H1 (cell line): Measurements from ENCODE around the gene FAM181B. TPM values are rescaled to one million over a fixed set of nuclear protein-coding genes. Genes with fewer than 3 reads are reported as not detected.

ENCODE experiments used
- CTCF ChIA-PET: fragments of 300-600 bp; sonication (Branson Sonifier 250); formaldehyde crosslinking; loops from one replicate; lab custom pipeline; 2021; ENCODE audit not compliant: partially characterized antibody; lab: Charles Lee
- POLR2A ChIA-PET: fragments of 300-600 bp; sonication (Branson Sonifier 250); formaldehyde crosslinking; loops from one replicate; lab custom pipeline; 2021; ENCODE audit warnings: inconsistent platforms; ENCODE audit not compliant: partially characterized antibody; lab: Charles Lee
- DNase-seq, 2 experiments: peaks; one replicate each; pipeline versions ENCODE4 v3.0.0 to v3.0.0-alpha.2; 2010 to 2022; ENCODE audit warnings: low spot score in 2 of 2, low read depth in 1 of 2, mixed read lengths in 1 of 2
- FAIRE-seq: peaks from 2 replicates; lab custom pipeline; 2011; peaks lifted over from hg19 to GRCh38; lab: Jason Lieb, UNC
- H2AFZ ChIP-seq: 2 replicates; pipeline ENCODE4 v1.8.1; 2012; ENCODE audit warnings: low read length, inconsistent platforms
- H2AK5ac ChIP-seq: 2 replicates; pipeline ENCODE4 v1.6.1; 2013; ENCODE audit warnings: low read depth, low read length
- H2BK120ac ChIP-seq: replicated peaks from 2 replicates; pipeline ENCODE3; 2013; ENCODE audit warnings: low read depth, low read length, inconsistent platforms
- H2BK12ac ChIP-seq: 2 replicates; pipeline ENCODE4 v1.6.1; 2013; ENCODE audit warnings: low read depth, low read length
- H2BK15ac ChIP-seq: 2 replicates; pipeline ENCODE4 v1.6.1; 2013; ENCODE audit warnings: low read length
- H2BK20ac ChIP-seq: 2 replicates; pipeline ENCODE4 v1.6.1; 2013; ENCODE audit warnings: low read length
- H2BK5ac ChIP-seq: 2 replicates; pipeline ENCODE4 v1.6.1; 2013; ENCODE audit warnings: low read depth, low read length
- H3K14ac ChIP-seq: 2 replicates; pipeline ENCODE4 v1.6.1; 2013; ENCODE audit warnings: inconsistent platforms; ENCODE audit not compliant: insufficient read length
- H3K18ac ChIP-seq: 2 replicates; pipeline ENCODE4 v1.6.1; 2013; ENCODE audit warnings: low read length; ENCODE audit errors: extremely low read depth
- H3K23ac ChIP-seq: 2 replicates; pipeline ENCODE4 v1.6.1; 2013; ENCODE audit warnings: inconsistent platforms; ENCODE audit not compliant: insufficient read length
- H3K23me2 ChIP-seq: 2 replicates; pipeline ENCODE4 v1.6.1; 2013; ENCODE audit warnings: low read depth, low read length
- H3K27ac ChIP-seq: 2 replicates; pipeline ENCODE4 v1.6.1; 2011; ENCODE audit warnings: low read depth, low read length, inconsistent platforms
- H3K27me3 ChIP-seq, 4 experiments: replicated peaks in 1 of 4; 1 replicate in 1 of 4; 2 replicates in 3 of 4; pipeline versions ENCODE4 v1.6.1 to v1.8.1; 2011 to 2013; ENCODE audit warnings: low read length in 3 of 4, mild to moderate bottlenecking in 3 of 4, inconsistent platforms in 2 of 4, mixed read lengths in 2 of 4, moderate library complexity in 1 of 4; ENCODE audit not compliant: control insufficient read depth in 3 of 4, insufficient read depth in 3 of 4; ENCODE audit errors: extremely low read depth in 1 of 4
- H3K36me3 ChIP-seq, 4 experiments: 2 replicates each; pipeline versions ENCODE4 v1.6.1 to v1.8.1; 2011 to 2013; ENCODE audit warnings: mild to moderate bottlenecking in 4 of 4, low read length in 3 of 4, moderate library complexity in 2 of 4, control low read depth in 1 of 4, inconsistent platforms in 1 of 4; ENCODE audit not compliant: insufficient read depth in 4 of 4, control insufficient read depth in 2 of 4
- H3K4ac ChIP-seq: replicated peaks from 2 replicates; pipeline ENCODE3; 2013; ENCODE audit warnings: low read length, low read depth, mixed read lengths, inconsistent platforms; ENCODE audit not compliant: insufficient read length
- H3K4me1 ChIP-seq, 4 experiments: replicated peaks in 1 of 4; 1 replicate in 1 of 4; 2 replicates in 3 of 4; pipeline versions ENCODE4 v1.6.1 to v1.8.1; 2011 to 2013; ENCODE audit warnings: low read length in 3 of 4, inconsistent platforms in 2 of 4, mixed read lengths in 1 of 4; ENCODE audit not compliant: insufficient read depth in 4 of 4, control insufficient read depth in 3 of 4
- H3K4me2 ChIP-seq, 2 experiments: 2 replicates each; pipeline versions ENCODE4 v1.6.1 to v1.8.1; 2011 to 2013; ENCODE audit warnings: low read depth in 2 of 2, low read length in 2 of 2, control low read depth in 1 of 2, inconsistent platforms in 1 of 2, mild to moderate bottlenecking in 1 of 2; ENCODE audit not compliant: insufficient read depth in 1 of 2
- H3K4me3 ChIP-seq, 4 experiments: fragments of 200-600, 300-600 bp in 1 of 4; sonication (generic), shearing (Covaris generic), sonication (Bioruptor Twin) in 1 of 4; 2 replicates each; pipeline versions ENCODE4 v1.5.1 to v1.8.1; 2011 to 2016; ENCODE audit warnings: low read length in 4 of 4, low read depth in 3 of 4, control low read depth in 2 of 4, inconsistent platforms in 2 of 4, mild to moderate bottlenecking in 2 of 4, mixed read lengths in 1 of 4, moderate library complexity in 1 of 4; ENCODE audit not compliant: insufficient read depth in 2 of 4; ENCODE audit errors: extremely low read depth in 1 of 4
- H3K56ac ChIP-seq: replicated peaks from 2 replicates; pipeline ENCODE3; 2013; ENCODE audit warnings: low read depth, mild to moderate bottlenecking, mixed read lengths, low read length, inconsistent platforms; ENCODE audit not compliant: insufficient read length
- H3K79me1 ChIP-seq: 2 replicates; pipeline ENCODE4 v1.6.1; 2013; ENCODE audit warnings: low read depth, low read length, control low read depth
- H3K79me2 ChIP-seq, 2 experiments: 2 replicates each; pipeline versions ENCODE4 v1.6.1 to v1.8.1; 2012 to 2013; ENCODE audit warnings: low read length in 2 of 2, mild to moderate bottlenecking in 2 of 2, inconsistent platforms in 1 of 2; ENCODE audit not compliant: insufficient read depth in 2 of 2, control insufficient read depth in 1 of 2
- H3K9ac ChIP-seq, 4 experiments: replicated peaks in 1 of 4; 1 replicate in 1 of 4; 2 replicates in 3 of 4; pipeline versions ENCODE4 v1.6.1 to v1.8.1; 2011 to 2013; ENCODE audit warnings: low read depth in 3 of 4, low read length in 3 of 4, control low read depth in 2 of 4, mild to moderate bottlenecking in 2 of 4, moderate library complexity in 2 of 4, inconsistent platforms in 1 of 4; ENCODE audit errors: extremely low read depth in 1 of 4
- H3K9me3 ChIP-seq, 2 experiments: 2 replicates each; pipeline versions ENCODE4 v1.6.1 to v1.8.1; 2012 to 2013; ENCODE audit warnings: mild to moderate bottlenecking in 2 of 2, moderate library complexity in 2 of 2, control low read depth in 1 of 2, inconsistent platforms in 1 of 2, low read depth in 1 of 2, low read length in 1 of 2, mixed read lengths in 1 of 2; ENCODE audit not compliant: insufficient read depth in 2 of 2
- H4K20me1 ChIP-seq, 2 experiments: replicated peaks in 1 of 2; 2 replicates each; pipeline versions ENCODE3 to v1.8.1; 2011 to 2013; ENCODE audit warnings: inconsistent platforms in 2 of 2, low read length in 2 of 2, mild to moderate bottlenecking in 1 of 2; ENCODE audit not compliant: insufficient read depth in 2 of 2, control insufficient read depth in 1 of 2
- H4K5ac ChIP-seq: 2 replicates; pipeline ENCODE4 v1.6.1; 2013; ENCODE audit warnings: low read length, low read depth, mixed read lengths, inconsistent platforms; ENCODE audit not compliant: insufficient read length
- H4K8ac ChIP-seq: 2 replicates; pipeline ENCODE4 v1.8.0; 2013; ENCODE audit warnings: mild to moderate bottlenecking, moderate library complexity, low read length, inconsistent platforms; ENCODE audit not compliant: insufficient read depth; ENCODE audit errors: extremely low read depth
- H4K91ac ChIP-seq: replicated peaks from 2 replicates; pipeline ENCODE3; 2013; ENCODE audit warnings: low read length, mixed read lengths, inconsistent platforms; ENCODE audit not compliant: insufficient read length
- CHD2 ChIP-seq: IDR thresholded peaks from 2 replicates; pipeline ENCODE4 v1.6.1; 2012; ENCODE audit warnings: low read length, improper control_type of control experiment
- KDM5A ChIP-seq: fragments of 200-600 bp; IDR thresholded peaks from 2 replicates; pipeline ENCODE4 v1.7.1; 2012; ENCODE audit warnings: mild to moderate bottlenecking, low read length, inconsistent platforms, mixed read lengths
- NANOG ChIP-seq: IDR thresholded peaks from 2 replicates; pipeline ENCODE4 v1.6.1; 2011; ENCODE audit warnings: low read length, low read depth, mild to moderate bottlenecking, inconsistent platforms; ENCODE audit not compliant: insufficient read depth, poor library complexity, severe bottlenecking
- NRF1 ChIP-seq: IDR thresholded peaks from 2 replicates; pipeline ENCODE4 v1.6.1; 2011; ENCODE audit warnings: mild to moderate bottlenecking, low read depth, low read length, improper control_type of control experiment
- POLR2AphosphoS5 ChIP-seq: IDR thresholded peaks from 2 replicates; pipeline ENCODE4 v1.6.1; 2011; ENCODE audit warnings: low read depth, low read length
- RBBP5 ChIP-seq: IDR thresholded peaks from 2 replicates; pipeline ENCODE4 v1.7.1; 2012; ENCODE audit warnings: low read depth, mild to moderate bottlenecking, inconsistent platforms, low read length, moderate library complexity, borderline replicate concordance
- SIRT6 ChIP-seq: IDR thresholded peaks from one replicate; pipeline ENCODE4 v1.7.1; 2012; ENCODE audit warnings: low read length, inconsistent platforms
- SP4 ChIP-seq: IDR thresholded peaks from 2 replicates; pipeline ENCODE4 v1.6.1; 2012; ENCODE audit warnings: low read length, inconsistent platforms
- SUZ12 ChIP-seq: fragments of 200-600 bp; sonication (generic); IDR thresholded peaks from 2 replicates; pipeline ENCODE4 v1.6.1; 2012; ENCODE audit warnings: mild to moderate bottlenecking, inconsistent platforms, low read length, moderate library complexity, mixed read lengths
- YY1 ChIP-seq: IDR thresholded peaks from 2 replicates; pipeline ENCODE4 v1.6.1; 2011; ENCODE audit warnings: low read depth, mild to moderate bottlenecking, low read length
- WGBS, 2 experiments: shearing (Covaris generic) in 1 of 2; methylation state at CpG; one replicate each; pipeline versions ENCODE4 v1.1.6 to v1.1.7; 2013 to 2015; ENCODE audit warnings: low lambda C conversion rate in 2 of 2, mixed read lengths in 2 of 2, inconsistent platforms in 1 of 2, low coverage in 1 of 2, missing lambda C conversion rate in 1 of 2; ENCODE audit not compliant: insufficient replicate concordance in 2 of 2, insufficient coverage in 1 of 2, insufficient read length in 1 of 2; ENCODE audit errors: extremely low coverage in 1 of 2, missing lambda C conversion rate in 1 of 2; 5-methylcytosine and 5-hydroxymethylcytosine counted together
- polyA plus RNA-seq, 7 experiments: library from polyadenylated mRNA; depleted of rRNA in 3 of 7; stranded (reverse) in 5 of 7; unstranded in 2 of 7; fragments of >200 nt in 5 of 7; fragments of 200-250 nt in 2 of 7; gene quantifications; 1 replicate in 5 of 7; 2 replicates in 1 of 7; 4 replicates in 1 of 7; pipeline versions ENCODE4 v1.2.1 to v1.2.3, GENCODE V29; 2011 to 2013; ENCODE audit warnings: missing spikeins in 2 of 7, mixed read lengths in 2 of 7
- total RNA-seq: library from RNA; stranded (reverse); fragmentation: NEBNext Ultra II Directional; extraction: Animal tissue kit (Norgen Biotek cat#: 25700); gene quantifications from 2 replicates; pipeline ENCODE4 v1.2.1, GENCODE V29; 2021
- TF ChIP-seq, protein P1 (sequence below): IDR thresholded peaks from 2 replicates; pipeline ENCODE4 v1.6.1; 2011; ENCODE audit warnings: low read depth, mild to moderate bottlenecking, low read length; ENCODE audit not compliant: insufficient read depth

Gene FAM181B
- total and polyA plus RNA-seq, 2 of the 8 experiments (the other 6 are each of a cell fraction or from before 2014, with no cell fraction given), result 0.21 to 0.37 TPM

DNA sequence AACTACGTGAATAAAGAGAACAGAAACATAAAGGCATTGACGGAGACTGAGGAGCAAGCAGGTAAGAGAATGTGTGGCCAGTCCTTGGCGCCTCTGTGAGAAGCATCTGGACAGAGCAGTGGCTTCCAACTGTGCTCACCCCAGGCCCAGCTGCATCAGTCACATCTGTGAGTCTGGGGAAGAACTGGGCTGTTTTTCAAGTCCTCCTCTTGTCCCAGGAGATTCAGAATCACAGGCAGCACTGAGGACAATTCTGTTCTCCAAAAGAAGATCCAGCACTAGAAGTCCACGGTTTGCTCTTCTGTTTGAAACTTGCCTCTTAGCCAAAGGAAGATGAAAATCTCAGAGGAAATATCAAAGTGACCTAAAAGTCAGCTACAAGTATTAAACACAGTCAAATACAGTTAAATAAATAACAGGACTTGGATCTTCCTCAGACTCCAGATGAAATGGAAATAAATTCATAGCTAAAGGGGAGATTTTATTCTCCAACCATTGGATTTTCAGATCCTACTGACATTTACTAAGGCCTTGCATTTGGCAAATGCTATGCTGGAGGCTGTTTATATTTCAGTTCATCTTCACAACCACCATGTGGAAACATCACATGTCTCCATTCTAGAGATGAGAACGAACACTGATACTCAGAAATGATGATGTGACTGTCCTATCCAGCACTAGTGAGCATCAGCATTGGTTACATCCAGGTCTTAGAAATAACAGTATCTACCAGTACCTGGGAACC is 14.1 kb downstream of the FAM181B start:
- no peaks in the 10 kb centered on the region for H3K79me2 ChIP-seq
- H3K23me2 ChIP-seq, result no peaks in the 10 kb centered on the region
- no peak for DNase-seq
- no peak overlapping the region for H3K14ac ChIP-seq
- no peak overlapping the region for H2BK12ac ChIP-seq
- H3K9me3 ChIP-seq, result no peaks in the 10 kb centered on the region
- H2AFZ ChIP-seq, result no peak overlapping the region
- H3K18ac ChIP-seq, result no peak overlapping the region
- POLR2A ChIA-PET, result no interaction called here
- H3K23ac ChIP-seq, result no peak overlapping the region
- no peak overlapping the region for H3K4me2 ChIP-seq
- H2BK20ac ChIP-seq, result no peak overlapping the region
- H3K27me3 ChIP-seq, result no peaks in the 10 kb centered on the region
- no peak overlapping the region for H2BK15ac ChIP-seq
- H3K56ac ChIP-seq, result no peak overlapping the region
- H3K4me3 ChIP-seq, result no peak overlapping the region
- no peak overlapping the region for H2BK5ac ChIP-seq
- H3K4me1 ChIP-seq, result no peaks in the 10 kb centered on the region; a peak in 1 of 7 replicates
- H2BK120ac ChIP-seq, result no peak overlapping the region
- no peaks in the 10 kb centered on the region for H3K79me1 ChIP-seq
- TF ChIP-seq, protein P1, sequence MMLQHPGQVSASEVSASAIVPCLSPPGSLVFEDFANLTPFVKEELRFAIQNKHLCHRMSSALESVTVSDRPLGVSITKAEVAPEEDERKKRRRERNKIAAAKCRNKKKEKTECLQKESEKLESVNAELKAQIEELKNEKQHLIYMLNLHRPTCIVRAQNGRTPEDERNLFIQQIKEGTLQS, result no peak
- TF ChIP-seq RBBP5 (no peak), SIRT6 (no peak), NRF1 (no peak), NANOG (no peak), SP4 (no peak), CHD2 (no peak), KDM5A (no peak), POLR2AphosphoS5 (no peak), YY1 (no peak), SUZ12 (no peak)
- TF ChIP-seq, all 59 proteins: peak for 0
- no peaks in the 10 kb centered on the region for H4K20me1 ChIP-seq
- 85% methylated on average over 5 of the region's 5 CpGs; no CpG with 5 or more reads in 1 of the 2 experiments for WGBS, 2 experiments
- H3K27ac ChIP-seq, result no peak overlapping the region
- no peaks in the 10 kb centered on the region for H3K36me3 ChIP-seq
- H4K5ac ChIP-seq, result no peak overlapping the region
- H3K9ac ChIP-seq, result no peak overlapping the region
- CTCF ChIA-PET, result interaction anchor here (0.7 to 7.8 kb wide), 16 partner anchors 10 to 751 kb away, joined by 3 to 53 read pairs (median 6); partner anchors contain the start of gene FAM181B
- no peak overlapping the region for H2AK5ac ChIP-seq
- no peak overlapping the region for H4K8ac ChIP-seq
- no peak for FAIRE-seq
- H4K91ac ChIP-seq, result no peak overlapping the region
- no peak overlapping the region for H3K4ac ChIP-seq
